PFSK-1 (cell line): Measurements from ENCODE around the gene CLEC16A.

ENCODE experiments used
- FOXP2 ChIP-seq: optimal IDR thresholded peaks from 2 replicates; pipeline ENCODE3; 2011; ENCODE audit warnings: borderline replicate concordance, control low read depth, inconsistent platforms; ENCODE audit not compliant: insufficient read depth; ENCODE audit errors: extremely low read length, extremely low read depth
- POLR2AphosphoS5 ChIP-seq: IDR thresholded peaks from 2 replicates; pipeline ENCODE4 v1.6.1; 2012; ENCODE audit warnings: low read depth, mild to moderate bottlenecking, control low read depth, low read length, moderate library complexity
- REST ChIP-seq, 2 experiments: IDR thresholded peaks; 2 replicates each; pipeline versions ENCODE4 v1.6.1 to v1.8.0; 2011 to 2012; ENCODE audit warnings: low read depth in 2 of 2, low read length in 2 of 2, control low read depth in 1 of 2, inconsistent platforms in 1 of 2, mild to moderate bottlenecking in 1 of 2, moderate library complexity in 1 of 2; ENCODE audit not compliant: insufficient read depth in 1 of 2
- SIN3A ChIP-seq: IDR thresholded peaks from 2 replicates; pipeline ENCODE4 v1.6.1; 2012; ENCODE audit warnings: mild to moderate bottlenecking, low read length, moderate library complexity, borderline replicate concordance; ENCODE audit not compliant: insufficient read depth
- TAF1 ChIP-seq: IDR thresholded peaks from 2 replicates; pipeline ENCODE4 v1.6.1; 2012; ENCODE audit warnings: low read length, control low read depth, borderline replicate concordance; ENCODE audit not compliant: insufficient read depth

- TF ChIP-seq POLR2AphosphoS5 = no peak
- TF ChIP-seq TAF1 = no peak
- no peak for TF ChIP-seq REST (IDR thresholded peaks at IDR 0.05; ENCODE audit: insufficient read depth in 1 of 2, low read depth in 2 of 2, low read length in 2 of 2)
- no peak for TF ChIP-seq SIN3A
- no peak for TF ChIP-seq FOXP2
Observed at GRCh38 chr16:10938796-10939648, 5.3 kb upstream of the CLEC16A start.
